Measurements from ENCODE around the gene EPB41L3.

GRCh38 chr18:5521000-5521399, 22.8 kb downstream of the EPB41L3 start:
- TF ChIP-seq POLR2A (IDR thresholded peaks at IDR 0.05; ENCODE audit: low read length) (no peak), GATA1 (IDR thresholded peaks at IDR 0.05; ENCODE audit: low read depth, low read length) (no peak)
